Nephron progenitor cell (in vitro differentiated cells): ENCODE data around the gene NEU2.

Source experiments
- DNase-seq: peaks from one replicate; pipeline ENCODE4 v3.0.0; 2021
- H3K27ac Mint-ChIP-seq: 2 replicates; pipeline ENCODE4 v1.8.0; 2021; ENCODE audit warnings: mild to moderate bottlenecking, moderate library complexity, mixed read lengths
- H3K27me3 Mint-ChIP-seq: 2 replicates; pipeline ENCODE4 v1.8.0; 2021; ENCODE audit warnings: mild to moderate bottlenecking, low read depth, mixed read lengths; ENCODE audit not compliant: poor library complexity
- H3K36me3 Mint-ChIP-seq: 2 replicates; pipeline ENCODE4 v1.8.0; 2021; ENCODE audit warnings: low read depth, mixed read lengths
- H3K4me1 Mint-ChIP-seq: 2 replicates; pipeline ENCODE4 v1.8.0; 2021; ENCODE audit warnings: mixed read lengths
- H3K4me3 Mint-ChIP-seq: 2 replicates; pipeline ENCODE4 v1.8.0; 2021; ENCODE audit warnings: mild to moderate bottlenecking, moderate library complexity, mixed read lengths
- H3K9me3 Mint-ChIP-seq: 2 replicates; pipeline ENCODE4 v1.8.0; 2021; ENCODE audit warnings: mild to moderate bottlenecking, moderate library complexity, mixed read lengths
- CTCF ChIP-seq: fragments of 200-600 bp; sonication (generic); IDR thresholded peaks from 2 replicates; pipeline ENCODE4 v1.5.0; 2021; ENCODE audit warnings: antibody characterized with exemption

NEU2 gene

GRCh38 chr2:233032551-233033320 is at the start of gene NEU2:
Gene NEU2 (plus strand): TSS chr2:233032672. CDS start chr2:233032672, 0 bp downstream.
- no peak for TF ChIP-seq CTCF
- Mint-ChIP-seq H3K4me3 (no peak within 1 kb of the TSS), H3K9me3 (no peaks in the 10 kb centered on the region), H3K4me1 (peaks cover 19% of the 10 kb centered on the region), H3K27me3 (peaks cover 9% of the 10 kb centered on the region), H3K27ac (no peak within 1 kb of the TSS), H3K36me3 (no peaks in the 10 kb centered on the region)
- DNase-seq, result no peak

- Mint-ChIP-seq H3K27me3 (peaks cover 19% of the 10 kb centered on the region), H3K36me3 (no peaks in the 10 kb centered on the region), H3K4me1 (peaks cover 28% of the 10 kb centered on the region), H3K9me3 (peaks cover 5% of the 10 kb centered on the region), H3K4me3 (no peak overlapping the region), H3K27ac (no peak overlapping the region)
- TF ChIP-seq CTCF, result no peak
- no peak for DNase-seq
These were observed 49.4 kb upstream of the NEU2 start for GRCh38 chr2:232982926-232983668.

DNA sequence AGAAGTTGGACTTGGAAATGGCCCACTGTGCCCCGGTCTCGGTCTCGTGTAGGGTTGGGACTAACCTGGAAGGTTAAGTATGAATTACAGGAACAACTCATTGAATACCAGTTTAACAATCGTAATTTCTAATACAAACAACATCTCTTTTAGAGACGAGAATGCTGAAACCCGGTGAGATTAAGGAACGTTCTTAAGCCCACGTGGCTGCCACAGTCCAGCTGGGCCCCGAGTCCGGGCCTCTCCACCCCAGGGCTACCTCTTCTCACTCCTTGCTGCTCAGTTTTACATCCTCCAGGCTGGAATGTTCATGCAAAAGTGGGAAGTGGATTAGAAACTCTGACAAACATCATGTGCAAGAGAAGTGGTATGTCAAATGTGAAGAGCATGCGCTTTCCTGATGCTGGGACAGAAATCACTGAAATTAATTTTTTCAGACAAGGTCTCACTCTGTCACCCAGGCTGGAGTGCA is 48.8 kb upstream of the NEU2 start:
- TF ChIP-seq CTCF, result no peak
- Mint-ChIP-seq H3K27ac (no peak overlapping the region), H3K36me3 (no peaks in the 10 kb centered on the region), H3K4me3 (no peak overlapping the region), H3K4me1 (peaks cover 30% of the 10 kb centered on the region), H3K9me3 (peaks cover 5% of the 10 kb centered on the region), H3K27me3 (peaks cover 18% of the 10 kb centered on the region)
- DNase-seq, result no peak

DNA sequence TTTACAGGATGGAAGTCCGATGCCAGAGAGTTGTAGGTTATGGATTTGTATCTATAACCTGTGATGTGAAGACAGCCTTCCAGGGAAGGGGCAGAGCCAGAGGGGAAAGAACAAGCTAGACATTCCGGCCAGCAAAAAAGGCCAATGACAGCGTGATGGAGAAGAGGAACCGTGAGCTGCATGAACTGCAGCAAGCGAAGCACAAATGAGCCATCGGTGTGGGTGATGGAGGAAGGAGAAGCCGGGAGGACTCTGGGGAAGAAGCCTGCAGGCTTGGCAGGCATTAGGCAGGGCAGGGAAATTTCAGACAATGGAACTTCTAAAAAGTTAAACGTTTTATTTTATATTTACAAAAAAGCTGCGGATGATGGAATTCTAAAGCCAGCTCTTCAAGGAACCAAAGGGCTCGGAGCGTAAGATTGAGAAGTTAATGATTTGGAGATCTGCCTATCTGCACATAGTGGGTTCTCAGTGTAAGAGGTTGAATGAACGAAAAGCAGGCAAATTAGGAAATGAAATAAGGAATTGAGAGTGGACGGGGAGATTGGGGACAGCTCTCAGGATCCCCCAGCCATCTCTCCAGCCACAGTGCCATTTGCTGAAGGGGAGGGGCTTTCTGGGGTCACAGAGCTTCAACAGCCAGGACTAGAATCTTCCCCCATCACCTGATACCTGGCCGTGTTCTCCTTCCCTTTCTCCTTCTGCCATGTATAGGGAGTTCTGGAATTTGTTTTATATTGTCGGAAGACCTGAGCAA is 47.8 kb upstream of the NEU2 start:
- peaks cover 5% of the 10 kb centered on the region for H3K9me3 Mint-ChIP-seq
- H3K4me1 Mint-ChIP-seq, result peaks cover 25% of the 10 kb centered on the region
- no peak for TF ChIP-seq CTCF
- DNase-seq, result no peak
- H3K27ac Mint-ChIP-seq, result no peak overlapping the region
- H3K27me3 Mint-ChIP-seq, result peaks cover 18% of the 10 kb centered on the region
- H3K4me3 Mint-ChIP-seq, result no peak overlapping the region
- no peaks in the 10 kb centered on the region for H3K36me3 Mint-ChIP-seq

GRCh38 chr2:232986155-232986554 is 46.3 kb upstream of the NEU2 start:
- H3K4me1 Mint-ChIP-seq, result peaks cover 19% of the 10 kb centered on the region
- no peak overlapping the region for H3K4me3 Mint-ChIP-seq
- H3K36me3 Mint-ChIP-seq, result no peaks in the 10 kb centered on the region
- peaks cover 18% of the 10 kb centered on the region for H3K27me3 Mint-ChIP-seq
- H3K9me3 Mint-ChIP-seq, result peaks cover 5% of the 10 kb centered on the region
- no peak for TF ChIP-seq CTCF
- DNase-seq, result no peak
- H3K27ac Mint-ChIP-seq, result no peak overlapping the region
